Measurements from ENCODE around the gene U2AF2. TPM values are rescaled to one million over a fixed set of nuclear protein-coding genes. Genes with fewer than 3 reads are reported as not detected.

The U2AF2 gene
- total and polyA plus RNA-seq, 9 of the 15 experiments (the other 6 are each of a cell fraction or from before 2014, with no cell fraction given) = 3.0 to 331 (median 157) TPM

GRCh38 chr19:55605637-55606470 lies 49.0 kb upstream of the U2AF2 start, which contains the start of gene ZNF865 (continued):
- TF ChIP-seq ZNF77 (CRISPR knock-in tag; IDR thresholded peaks at IDR 0.05) (no peak), IRF2 (CRISPR knock-in tag; IDR thresholded peaks at IDR 0.05) (no peak), RBM39 (optimal IDR thresholded peaks at IDR 0.05; ENCODE audit: low read depth, low read length) (peak; percentile 27), ZBTB7A (IDR thresholded peaks at IDR 0.05; ENCODE audit: borderline replicate concordance, control insufficient read depth, low read depth, low read length) (peak; percentile 69; the same call in 1 of the 2 replicates), CTCFL (IDR thresholded peaks at IDR 0.05; ENCODE audit: borderline replicate concordance, insufficient read depth, low read depth, low read length, poor library complexity, severe bottlenecking) (peak; percentile 24), KAT8 (IDR thresholded peaks at IDR 0.05; ENCODE audit: low read depth) (no peak), NR2C2 (CRISPR knock-in tag; IDR thresholded peaks at IDR 0.05) (no peak), NR2C2 (tag; IDR thresholded peaks at IDR 0.05) (peak; percentile 56), ETV5 (CRISPR knock-in tag; IDR thresholded peaks at IDR 0.05; ENCODE audit: low read depth) (peak; percentile 76; the same call in 1 of the 2 replicates), CBFA2T3 (IDR thresholded peaks at IDR 0.05) (peak; percentile 5; the same call in 1 of the 2 replicates), MNT (conservative IDR thresholded peaks at IDR 0.05) (peak in 1 of 2 experiments; percentile 36; a peak in 2 of 4 replicates), PPARD (CRISPR knock-in tag; IDR thresholded peaks at IDR 0.05) (no peak), SAP30 (IDR thresholded peaks at IDR 0.05; ENCODE audit: borderline replicate concordance, insufficient read depth, low read depth, low read length, poor library complexity, severe bottlenecking) (peak; percentile 56), POU5F1 (IDR thresholded peaks at IDR 0.05; ENCODE audit: borderline replicate concordance, low read depth, low read length, partially characterized antibody) (peak; percentile 0), NONO (IDR thresholded peaks at IDR 0.05; ENCODE audit: low read depth in 2 of 2, low read length in 1 of 2) (peak in 1 of 2 experiments; percentile 23; a peak in 1 of 4 replicates), ARID2 (IDR thresholded peaks at IDR 0.05) (peak; percentile 88), OTX1 (CRISPR knock-in tag; IDR thresholded peaks at IDR 0.05) (0 out of 2 replicates have a peak, but pooled peaks have one; percentile 55), KLF16 (IDR thresholded peaks at IDR 0.05) (0 out of 2 replicates have a peak, but pooled peaks have one; percentile 47), MBD2 (IDR thresholded peaks at IDR 0.05; ENCODE audit: borderline replicate concordance, low read depth) (no peak), EGR1 (conservative IDR thresholded peaks at IDR 0.05) (peak; percentile 20; the same call in 1 of the 2 replicates), YY1 (IDR thresholded peaks at IDR 0.05; ENCODE audit: borderline replicate concordance in 1 of 3, control insufficient read depth in 1 of 3, extremely low read depth in 1 of 3, insufficient read depth in 3 of 3, insufficient read length in 1 of 3, insufficient replicate concordance in 2 of 3, low read depth in 1 of 3, low read length in 2 of 3) (peak in 2 of 3 experiments; percentile 22 to 38), GATAD2A (IDR thresholded peaks at IDR 0.05) (0 out of 2 replicates have a peak, but pooled peaks have one; percentile 47)

Data from K562 (cell line).